ENCODE results near the gene PTPRM. TPM values are rescaled to one million over a fixed set of nuclear protein-coding genes. Genes with fewer than 3 reads are reported as not detected.
A peak's percentile ranks its signal among the peaks of the same experiment; 100 is the strongest.
"Not testable (repeated sequence)": the region's sequence is repeated elsewhere in the genome, so short reads cannot be mapped to it uniquely, and the experiment has no call there.

The PTPRM gene
- total RNA-seq, 4 donors from 2014 or later = 22.5 to 92.5 (median 39.2) TPM

DNA sequence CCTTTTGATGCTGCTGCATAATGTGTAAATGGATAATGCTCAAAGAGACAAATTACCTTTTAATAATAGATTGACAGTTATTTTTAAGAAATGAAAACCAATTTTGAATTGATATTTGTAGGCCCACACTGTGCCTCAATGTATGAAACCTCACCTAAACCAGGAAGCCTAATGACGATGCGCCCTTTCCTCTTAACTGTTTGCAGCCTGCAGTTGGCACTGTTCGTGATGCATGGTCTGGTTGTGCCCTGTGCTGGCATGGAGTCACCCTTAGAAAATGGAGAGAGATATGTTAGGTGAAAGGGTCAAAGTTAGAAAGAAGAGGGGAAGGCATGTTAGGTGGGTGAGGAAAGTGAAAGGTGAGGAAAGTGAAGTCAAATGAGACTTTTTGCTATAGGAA, 390.2 kb downstream of the PTPRM start:
- no peak for DNase-seq
- Histone ChIP-seq H3K9me3 (no peaks in the 10 kb centered on the region), H3K4me3 (no peak overlapping the region), H3K36me3 (no peaks in the 10 kb centered on the region), H3K27ac (no peak overlapping the region), H3K27me3 (no peaks in the 10 kb centered on the region), H3K4me1 (peaks cover 0 to 3% (median 0%) of the 10 kb centered on the region in 4 donors)
- 74 to 82% methylated on average over 3 of the region's 3 CpGs for WGBS, 2 donors (ENCODE audit: low coverage in 1 of 2)
- intact Hi-C loops (cut with DNase I; ENCODE audit: low total_unique reads) = no loop called here
- in situ Hi-C loops (cut with MboI; ENCODE audit: low pct_ligation_motif_present in 1 of 4, low pct_unique_long_range_greater_than_20kb in 1 of 4, low sequenced_read_pairs in 3 of 4) = no loop called here
- TF ChIP-seq POLR2AphosphoS5 (IDR thresholded peaks at IDR 0.05) (no peak), POLR2A (IDR thresholded peaks at IDR 0.05) (no peak), EP300 (IDR thresholded peaks at IDR 0.05; ENCODE audit: low read depth) (no peak)
- TF ChIP-seq, protein P1, sequence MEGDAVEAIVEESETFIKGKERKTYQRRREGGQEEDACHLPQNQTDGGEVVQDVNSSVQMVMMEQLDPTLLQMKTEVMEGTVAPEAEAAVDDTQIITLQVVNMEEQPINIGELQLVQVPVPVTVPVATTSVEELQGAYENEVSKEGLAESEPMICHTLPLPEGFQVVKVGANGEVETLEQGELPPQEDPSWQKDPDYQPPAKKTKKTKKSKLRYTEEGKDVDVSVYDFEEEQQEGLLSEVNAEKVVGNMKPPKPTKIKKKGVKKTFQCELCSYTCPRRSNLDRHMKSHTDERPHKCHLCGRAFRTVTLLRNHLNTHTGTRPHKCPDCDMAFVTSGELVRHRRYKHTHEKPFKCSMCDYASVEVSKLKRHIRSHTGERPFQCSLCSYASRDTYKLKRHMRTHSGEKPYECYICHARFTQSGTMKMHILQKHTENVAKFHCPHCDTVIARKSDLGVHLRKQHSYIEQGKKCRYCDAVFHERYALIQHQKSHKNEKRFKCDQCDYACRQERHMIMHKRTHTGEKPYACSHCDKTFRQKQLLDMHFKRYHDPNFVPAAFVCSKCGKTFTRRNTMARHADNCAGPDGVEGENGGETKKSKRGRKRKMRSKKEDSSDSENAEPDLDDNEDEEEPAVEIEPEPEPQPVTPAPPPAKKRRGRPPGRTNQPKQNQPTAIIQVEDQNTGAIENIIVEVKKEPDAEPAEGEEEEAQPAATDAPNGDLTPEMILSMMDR (IDR thresholded peaks at IDR 0.05) = no peak

DNA sequence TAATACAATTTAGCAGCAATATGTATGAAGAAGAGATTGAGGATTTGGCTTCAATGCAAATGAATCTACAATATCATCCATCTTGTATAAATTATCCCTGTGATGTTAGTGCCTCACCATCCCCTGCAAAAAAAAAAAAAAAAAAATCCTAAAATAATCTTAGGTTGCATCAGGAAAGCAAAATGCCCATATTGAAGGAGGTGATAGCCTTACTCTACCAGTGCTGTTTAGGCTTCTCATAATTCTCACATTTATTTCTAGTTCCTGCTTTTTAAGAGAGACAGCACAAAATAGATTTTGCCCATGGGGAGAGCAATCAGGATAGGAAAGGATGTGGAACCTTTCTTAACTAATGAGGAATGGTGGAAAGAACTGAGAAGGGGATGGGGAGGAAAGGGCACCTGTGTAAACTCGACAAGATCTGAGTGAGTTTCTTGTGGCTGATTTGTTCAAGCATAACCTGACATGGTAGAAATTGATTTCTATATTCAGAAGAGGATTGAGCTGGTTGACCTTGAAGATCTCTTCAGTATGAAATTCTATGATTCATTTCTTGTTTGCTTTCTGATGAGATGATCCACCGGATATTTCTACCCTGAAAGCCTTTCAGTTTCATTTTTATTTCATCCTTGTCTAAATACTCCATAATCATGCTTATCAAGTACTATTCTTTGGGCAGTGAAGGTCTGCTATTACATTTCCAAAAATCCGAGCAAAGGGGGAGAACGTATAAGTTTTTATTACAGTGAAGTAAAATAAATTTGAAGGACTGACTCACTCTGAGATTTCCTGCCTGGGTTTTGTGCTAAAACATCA, 391.2 kb downstream of the PTPRM start:
- in situ Hi-C loops (cut with MboI; ENCODE audit: low pct_ligation_motif_present in 1 of 4, low pct_unique_long_range_greater_than_20kb in 1 of 4, low sequenced_read_pairs in 3 of 4) = no loop called here
- no peaks in the 10 kb centered on the region for H3K27me3 ChIP-seq
- no peaks in the 10 kb centered on the region for H3K36me3 ChIP-seq
- H3K4me1 ChIP-seq = peaks cover 0 to 3% (median 0%) of the 10 kb centered on the region in 4 donors
- no peaks in the 10 kb centered on the region for H3K9me3 ChIP-seq
- DNase-seq = no peak
- 28 to 32% methylated on average over 4 of the region's 4 CpGs for WGBS, 2 donors (ENCODE audit: low coverage in 1 of 2)
- H3K4me3 ChIP-seq = no peak overlapping the region
- intact Hi-C loops (cut with DNase I; ENCODE audit: low total_unique reads) = no loop called here
- peak overlapping the region in 2 of 4 donors; percentile 19 to 43 for H3K27ac ChIP-seq
- TF ChIP-seq POLR2A (IDR thresholded peaks at IDR 0.05) (no peak), EP300 (IDR thresholded peaks at IDR 0.05; ENCODE audit: low read depth) (no peak), POLR2AphosphoS5 (IDR thresholded peaks at IDR 0.05) (no peak)
- TF ChIP-seq, protein P1 (IDR thresholded peaks at IDR 0.05) = no peak

DNA sequence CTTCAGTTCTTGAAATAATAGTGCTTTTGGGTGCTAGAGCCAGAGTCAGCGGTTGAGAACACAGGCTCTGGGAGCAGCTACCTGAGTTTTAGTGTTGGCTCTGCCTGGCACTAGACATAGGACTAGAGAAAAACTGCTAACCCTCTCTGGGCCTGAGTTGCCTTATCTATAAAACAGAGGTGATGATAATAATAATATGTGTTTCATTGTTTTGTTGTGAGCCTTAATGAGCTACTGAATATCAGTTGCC, 391.7 kb downstream of the PTPRM start:
- Histone ChIP-seq H3K4me3 (no peak overlapping the region), H3K36me3 (no peaks in the 10 kb centered on the region), H3K27me3 (no peaks in the 10 kb centered on the region), H3K4me1 (peaks cover 0 to 3% (median 0%) of the 10 kb centered on the region in 4 donors), H3K9me3 (no peaks in the 10 kb centered on the region), H3K27ac (peak overlapping the region in 2 of 4 donors; percentile 19 to 43)
- in situ Hi-C loops (cut with MboI; ENCODE audit: low pct_ligation_motif_present in 1 of 4, low pct_unique_long_range_greater_than_20kb in 1 of 4, low sequenced_read_pairs in 3 of 4) = no loop called here
- WGBS, 2 donors (ENCODE audit: low coverage in 1 of 2) = 64 to 72% methylated on average over 1 of the region's 1 CpG
- TF ChIP-seq EP300 (IDR thresholded peaks at IDR 0.05; ENCODE audit: low read depth) = no peak
- no peak for TF ChIP-seq POLR2AphosphoS5 (IDR thresholded peaks at IDR 0.05)
- no peak for TF ChIP-seq POLR2A (IDR thresholded peaks at IDR 0.05)
- TF ChIP-seq, protein P1 (IDR thresholded peaks at IDR 0.05) = no peak
- DNase-seq = no peak
- intact Hi-C loops (cut with DNase I; ENCODE audit: low total_unique reads) = no loop called here

DNA sequence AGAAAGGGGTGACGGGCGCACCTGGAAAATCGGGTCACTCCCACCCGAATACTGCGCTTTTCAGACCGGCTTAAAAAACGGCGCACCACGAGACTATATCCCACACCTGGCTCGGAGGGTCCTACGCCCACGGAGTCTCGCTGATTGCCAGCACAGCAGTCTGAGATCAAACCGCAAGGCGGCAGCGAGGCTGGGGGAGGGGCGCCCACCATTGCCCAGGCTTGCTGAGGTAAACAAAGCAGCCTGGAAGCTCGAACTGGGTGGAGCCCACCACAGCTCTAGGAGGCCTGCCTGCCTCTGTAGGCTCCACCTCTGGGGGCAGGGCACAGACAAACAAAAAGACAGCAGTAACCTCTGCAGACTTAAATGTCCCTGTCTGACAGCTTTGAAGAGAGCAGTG, 399.6 kb downstream of the PTPRM start:
- H3K27me3 ChIP-seq; H3K36me3 ChIP-seq; H3K27ac ChIP-seq; in situ Hi-C loops (cut with MboI; ENCODE audit: low pct_ligation_motif_present in 1 of 4, low pct_unique_long_range_greater_than_20kb in 1 of 4, low sequenced_read_pairs in 3 of 4); H3K9me3 ChIP-seq; DNase-seq; H3K4me3 ChIP-seq; H3K4me1 ChIP-seq; intact Hi-C loops (cut with DNase I; ENCODE audit: low total_unique reads): not testable (repeated sequence)
- WGBS, 2 donors (ENCODE audit: low coverage in 1 of 2) = 90% methylated on average over 12 of the region's 18 CpGs; no CpG with 5 or more reads in 1 of the 2 donors
